GM15510 (cell line): ENCODE results near the gene MT2A.

Experiments
- POLR2A ChIP-seq: IDR thresholded peaks from 3 replicates; pipeline ENCODE4 v1.6.1; 2011; ENCODE audit warnings: borderline replicate concordance; ENCODE audit not compliant: insufficient read length; ENCODE audit errors: extremely low read depth

The MT2A gene

DNA sequence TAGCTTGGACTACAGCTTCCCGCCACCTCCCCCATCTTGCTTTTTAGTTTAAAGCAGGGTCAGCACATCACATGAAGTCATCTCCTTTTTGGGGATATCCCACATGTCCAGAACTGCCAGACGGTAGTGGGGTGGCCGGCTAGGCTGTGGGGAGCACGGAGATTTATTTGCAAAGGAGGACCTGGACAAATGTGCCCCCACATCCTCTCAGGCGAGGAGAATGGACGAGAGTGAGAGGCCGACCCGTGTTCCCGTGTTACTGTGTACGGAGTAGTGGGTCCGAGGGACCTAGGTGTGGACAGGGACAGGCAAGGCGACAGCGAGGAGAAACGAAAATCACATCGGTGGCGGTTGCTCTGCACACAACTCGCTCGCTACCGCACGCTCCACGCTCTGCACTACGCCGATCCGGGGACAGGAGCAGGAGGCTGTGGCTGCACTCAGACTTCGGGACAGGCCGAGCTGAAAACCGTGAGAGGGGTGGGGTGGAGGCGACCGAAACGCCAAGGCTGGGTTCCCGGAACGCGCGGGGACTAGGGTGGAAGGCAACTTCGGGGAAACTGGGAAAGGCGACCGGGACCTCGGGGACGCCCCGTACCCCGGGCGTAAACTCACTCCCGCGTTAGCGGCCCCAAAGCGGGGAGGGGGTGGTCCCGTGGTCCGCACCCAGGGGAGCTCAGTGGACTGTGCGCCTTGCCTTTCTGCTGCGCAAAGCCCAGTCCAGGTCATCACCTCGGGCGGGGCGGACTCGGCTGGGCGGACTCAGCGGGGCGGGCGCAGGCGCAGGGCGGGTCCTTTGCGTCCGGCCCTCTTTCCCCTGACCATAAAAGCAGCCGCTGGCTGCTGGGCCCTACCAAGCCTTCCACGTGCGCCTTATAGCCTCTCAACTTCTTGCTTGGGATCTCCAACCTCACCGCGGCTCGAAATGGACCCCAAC lies 29.7 kb downstream of the MT2A start, which contains the start of gene MT1A:
Gene MT1A, plus strand, starts transcription at position 853 of the 937 bp plus-strand sequence. Its CDS starts 73 bp downstream, at position 926.
- no peak for TF ChIP-seq POLR2A

DNA sequence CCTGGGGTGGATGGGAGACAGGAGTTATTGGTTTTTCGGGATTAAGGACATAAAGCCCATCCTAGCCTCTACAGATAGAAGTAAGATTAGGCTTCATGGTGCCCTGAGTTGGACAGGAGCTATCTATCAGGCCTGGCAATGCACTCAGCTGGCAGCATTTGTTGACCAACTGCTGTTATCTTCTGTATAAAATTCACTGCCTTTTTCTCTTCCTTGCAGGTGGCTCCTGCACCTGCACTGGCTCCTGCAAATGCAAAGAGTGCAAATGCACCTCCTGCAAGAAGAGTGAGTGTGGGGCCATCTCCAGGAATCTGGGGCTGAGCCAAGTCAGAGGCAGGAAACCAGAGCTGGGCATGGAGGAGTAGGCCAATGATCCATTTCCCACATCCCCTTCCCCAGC lies 30.7 kb downstream of the MT2A start:
- TF ChIP-seq POLR2A, result no peak

DNA sequence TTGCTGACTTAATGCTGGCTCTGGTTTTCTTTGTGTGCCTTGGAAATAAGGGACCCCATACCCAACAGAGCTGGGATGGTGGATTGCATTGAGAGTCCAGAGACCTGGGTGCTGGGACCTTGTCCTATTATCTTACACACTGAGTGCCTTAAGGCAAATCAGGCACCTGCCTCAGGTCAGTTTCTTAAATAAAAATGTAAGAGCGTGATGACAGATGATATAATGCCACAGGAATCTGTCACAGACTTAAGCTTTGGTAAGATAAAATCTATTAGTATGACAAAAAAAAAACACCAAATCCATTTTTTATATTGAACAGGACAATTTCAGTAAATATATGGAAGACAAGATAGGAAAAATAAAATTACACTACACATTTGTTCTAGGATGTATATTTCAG lies 31.7 kb downstream of the MT2A start:
- TF ChIP-seq POLR2A, result no peak

GRCh38 chr16:56641166-56641565 lies 32.8 kb downstream of the MT2A start:
- TF ChIP-seq POLR2A, result no peak

GRCh38 chr16:56643080-56643778 lies 34.8 kb downstream of the MT2A start:
- no peak for TF ChIP-seq POLR2A

- no peak for TF ChIP-seq POLR2A
Observed at GRCh38 chr16:56643833-56644232, 35.4 kb downstream of the MT2A start.

GRCh38 chr16:56645311-56645710 lies 36.9 kb downstream of the MT2A start:
- no peak for TF ChIP-seq POLR2A

- no peak for TF ChIP-seq POLR2A
Observed at GRCh38 chr16:56645838-56646237, 37.5 kb downstream of the MT2A start.

DNA sequence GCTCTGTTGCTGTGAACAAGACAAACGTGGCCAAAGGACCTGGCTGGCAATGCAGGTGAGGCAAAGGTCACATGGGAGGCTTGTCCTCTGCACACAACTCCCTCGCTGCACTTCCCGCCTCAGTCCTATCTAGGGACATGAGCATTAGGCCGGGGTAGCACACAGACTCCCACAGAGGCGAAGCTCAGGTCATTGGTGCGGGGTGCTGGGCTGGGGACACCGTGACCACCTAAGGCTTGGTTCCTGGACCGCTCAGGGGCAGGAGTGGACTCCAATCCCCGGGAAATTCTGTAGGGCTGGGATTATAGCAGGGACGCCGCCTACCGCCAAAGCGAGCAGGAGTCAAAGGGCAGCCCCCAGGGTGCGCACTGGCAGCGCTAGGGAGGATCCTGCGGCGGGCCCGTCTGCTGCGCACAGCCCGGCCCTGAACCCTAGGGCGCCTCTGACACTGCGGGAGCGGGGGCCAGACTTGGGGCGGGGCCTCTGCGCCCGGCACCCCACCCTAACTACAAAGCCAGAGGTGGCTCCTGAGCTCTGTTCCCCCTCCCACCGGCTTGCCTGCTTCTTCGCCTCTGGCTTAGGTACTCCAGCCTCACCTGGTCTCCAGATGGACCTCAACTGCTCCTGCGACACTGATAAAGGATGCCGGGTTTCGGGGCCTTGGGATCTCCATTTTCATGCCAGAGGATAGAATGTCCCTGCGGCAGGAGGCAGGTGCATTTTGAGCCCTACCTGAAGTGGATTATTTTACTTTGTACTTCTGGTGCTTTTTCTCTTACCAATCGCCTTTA lies 39.5 kb downstream of the MT2A start:
- TF ChIP-seq POLR2A, result no peak

DNA sequence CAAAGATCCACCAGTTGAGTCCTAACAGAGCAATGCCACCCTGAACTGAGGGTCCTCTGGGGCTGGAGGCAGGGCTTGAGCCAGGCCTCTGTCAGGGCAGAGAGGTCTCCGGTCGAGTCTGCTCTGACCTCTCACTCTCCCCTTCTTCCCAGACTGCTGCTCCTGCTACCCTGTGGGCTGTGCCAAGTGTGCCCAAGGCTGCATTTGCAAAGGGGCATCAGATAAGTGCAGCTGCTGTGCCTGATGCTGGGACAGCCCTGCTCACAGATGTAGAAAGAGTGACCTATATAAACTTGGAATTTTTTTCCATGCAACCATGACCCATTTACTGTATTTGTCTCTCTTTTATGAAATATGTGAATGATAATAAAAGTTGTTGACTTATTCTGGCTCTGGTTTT lies 40.9 kb downstream of the MT2A start:
- no peak for TF ChIP-seq POLR2A

- TF ChIP-seq POLR2A, result no peak
Observed at GRCh38 chr16:56649820-56650219, 41.4 kb downstream of the MT2A start.

DNA sequence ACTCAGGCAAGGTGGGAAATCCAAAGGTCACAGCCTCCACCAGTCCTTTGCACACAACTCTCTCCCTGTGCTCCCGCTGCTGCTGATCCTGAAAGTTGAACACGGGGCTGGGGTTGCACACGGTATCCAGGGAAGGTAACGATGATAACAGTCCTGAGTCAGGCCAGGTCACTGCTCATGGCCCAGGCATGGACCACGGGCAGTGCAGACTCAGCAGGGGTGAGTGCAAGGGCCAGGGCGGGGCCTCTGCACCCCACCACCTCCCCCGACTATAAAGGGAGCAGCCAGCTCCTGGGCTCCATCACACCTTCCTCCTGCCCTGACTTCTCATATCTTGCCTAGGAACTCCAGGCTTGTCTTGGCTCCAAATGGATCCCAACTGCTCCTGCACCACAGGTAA lies 43.2 kb downstream of the MT2A start, which contains the start of gene MT1B:
Gene MT1B, plus strand, starts transcription at position 301 of the 400 bp plus-strand sequence. Its CDS starts 68 bp downstream, at position 369.
- TF ChIP-seq POLR2A, result no peak

GRCh38 chr16:56652600-56652999 lies 44.2 kb downstream of the MT2A start:
- no peak for TF ChIP-seq POLR2A

- no peak for TF ChIP-seq POLR2A
Observed at GRCh38 chr16:56653218-56653617, 44.8 kb downstream of the MT2A start.

DNA sequence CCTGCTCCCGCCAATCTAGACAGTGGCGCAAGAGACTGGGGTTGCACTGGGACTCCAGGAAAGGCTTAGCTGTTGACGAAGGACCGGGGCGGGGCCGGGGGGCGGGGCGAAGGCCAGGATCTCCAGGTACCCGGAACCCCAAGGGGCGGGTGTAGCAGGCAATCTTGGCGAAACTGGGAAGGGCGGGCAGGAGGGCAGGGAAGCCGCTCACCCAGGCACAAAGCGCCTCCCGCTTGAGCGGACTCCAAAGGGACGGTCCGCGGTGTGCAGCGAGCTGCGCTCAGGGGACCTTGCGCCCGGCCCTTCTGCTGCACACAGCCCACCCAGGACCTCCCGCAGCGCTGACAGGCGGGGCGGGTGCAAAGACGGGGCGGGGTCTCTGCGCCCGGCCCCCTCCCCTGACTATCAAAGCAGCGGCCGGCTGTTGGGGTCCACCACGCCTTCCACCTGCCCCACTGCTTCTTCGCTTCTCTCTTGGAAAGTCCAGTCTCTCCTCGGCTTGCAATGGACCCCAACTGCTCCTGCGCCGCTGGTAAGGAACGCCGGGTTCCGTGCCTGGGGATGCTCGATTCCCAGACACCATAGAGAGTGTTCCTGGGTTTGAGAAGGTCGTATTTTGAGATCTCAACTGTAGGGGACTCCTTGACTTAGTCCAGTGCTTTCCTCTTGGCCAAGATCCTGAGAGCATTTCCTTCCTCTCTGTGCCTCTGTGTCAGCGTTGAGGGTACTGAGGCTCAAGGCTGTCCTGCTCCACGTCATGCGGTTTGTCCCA lies 49.4 kb downstream of the MT2A start, which contains the start of gene MT1F:
Gene MT1F, plus strand, starts transcription at position 405 of the 772 bp plus-strand sequence. Its CDS starts 100 bp downstream, at position 505.
- no peak for TF ChIP-seq POLR2A
